K562 (cell line): ENCODE results near the gene FXN. TPM values are rescaled to one million over a fixed set of nuclear protein-coding genes. Genes with fewer than 3 reads are reported as not detected.
"Not testable (repeated sequence)": the region's sequence is repeated elsewhere in the genome, so short reads cannot be mapped to it uniquely, and the experiment has no call there.

Experiments used
- ATAC-seq: fragments of 200-7000 bp; cut with Tn5 transposase; 3 replicates; pipeline ENCODE4 v1.9.1; 2020; ENCODE audit warnings: moderate library complexity
- BruUV-seq: library from RNA; stranded (reverse); fragments of 400-500 nt; replicated peaks from 2 replicates; lab custom pipeline; 2021; lab: Mats Ljungman, UMichigan
- CTCF ChIA-PET: fragments of 300-600 bp; formaldehyde crosslinking; extraction: SDS; loops from one replicate; lab custom pipeline; 2021; ENCODE audit warnings: low intra/inter-chr PET ratio; lab: Yijun Ruan, JAX
- POLR2A ChIA-PET: fragments of 300-600, 350-650 bp; sonication (Branson Sonifier 250); formaldehyde crosslinking; extraction: SDS; loops from one replicate; lab custom pipeline; 2021; ENCODE audit warnings: antibody characterized with exemption, inconsistent platforms; lab: Yijun Ruan, JAX
- DNase-seq, 4 experiments: peaks; one replicate each; pipeline versions ENCODE4 v3.0.0 to v3.0.0-alpha.2; 2011 to 2018; ENCODE audit warnings: low spot score in 3 of 4, mixed read lengths in 3 of 4; ENCODE audit errors: extremely low read depth in 1 of 4
- FAIRE-seq: peaks from 2 replicates; lab custom pipeline; 2011; peaks lifted over from hg19 to GRCh38; lab: Jason Lieb, UNC
- H2AFZ ChIP-seq: 2 replicates; pipeline ENCODE4 v1.6.0; 2011; ENCODE audit warnings: low read depth, low read length, control low read depth, inconsistent platforms
- H3K27ac ChIP-seq: fragments of 200-600 bp; 3 replicates; pipeline ENCODE4 v1.8.0; 2011; ENCODE audit warnings: low read depth, mild to moderate bottlenecking, control low read depth, inconsistent platforms, low read length, moderate library complexity, mixed read lengths; ENCODE audit errors: extremely low read depth
- H3K27me3 ChIP-seq, 2 experiments: fragments of 300-600 bp in 1 of 2; 2 replicates in 1 of 2; 3 replicates in 1 of 2; pipeline versions ENCODE4 v1.6.0 to v1.8.0; 2011; ENCODE audit warnings: inconsistent platforms in 2 of 2, low read length in 2 of 2, mild to moderate bottlenecking in 1 of 2, mixed read lengths in 1 of 2, moderate library complexity in 1 of 2; ENCODE audit not compliant: control insufficient read depth in 2 of 2, insufficient read depth in 2 of 2
- H3K36me3 ChIP-seq: fragments of 300-600 bp; 3 replicates; pipeline ENCODE4 v1.8.0; 2011; ENCODE audit warnings: mild to moderate bottlenecking, low read length, inconsistent platforms; ENCODE audit not compliant: control insufficient read depth, insufficient read depth
- H3K4me1 ChIP-seq, 2 experiments: fragments of 200-600 bp in 1 of 2; replicated peaks in 1 of 2; 2 replicates in 1 of 2; 3 replicates in 1 of 2; pipeline versions ENCODE4 v1.5.1 to v1.8.0; 2011; ENCODE audit warnings: inconsistent platforms in 2 of 2, low read length in 2 of 2, mild to moderate bottlenecking in 1 of 2, mixed read lengths in 1 of 2, moderate library complexity in 1 of 2; ENCODE audit not compliant: control insufficient read depth in 2 of 2, insufficient read depth in 2 of 2
- H3K4me2 ChIP-seq: 2 replicates; pipeline ENCODE4 v1.6.1; 2011; ENCODE audit warnings: low read length, control low read depth, inconsistent platforms, mixed read lengths; ENCODE audit not compliant: insufficient read depth
- H3K4me3 ChIP-seq: fragments of 200-600 bp; sonication (generic), shearing (Covaris generic); 2 replicates; pipeline ENCODE4 v1.5.1; 2016; ENCODE audit warnings: control low read depth, inconsistent platforms
- H3K79me2 ChIP-seq: fragments of 200-600 bp; 3 replicates; pipeline ENCODE4 v1.8.0; 2011; ENCODE audit warnings: low read length, inconsistent platforms; ENCODE audit not compliant: control insufficient read depth, insufficient read depth
- H3K9ac ChIP-seq, 2 experiments: 2 replicates each; pipeline versions ENCODE4 v1.6.0 to v1.6.1; 2011; ENCODE audit warnings: low read depth in 2 of 2, low read length in 2 of 2, control low read depth in 1 of 2, inconsistent platforms in 1 of 2, mild to moderate bottlenecking in 1 of 2, mixed read lengths in 1 of 2; ENCODE audit not compliant: insufficient read depth in 1 of 2
- H3K9me1 ChIP-seq: one replicate; pipeline ENCODE4 v1.6.0; 2011; ENCODE audit warnings: inconsistent platforms, mild to moderate bottlenecking, low read length, moderate library complexity; ENCODE audit not compliant: control insufficient read depth, insufficient read depth
- H3K9me3 ChIP-seq: replicated peaks from 2 replicates; pipeline ENCODE4 v1.5.1; 2011; ENCODE audit warnings: low read depth, low read length, inconsistent platforms; ENCODE audit not compliant: control insufficient read depth, insufficient read depth
- H4K20me1 ChIP-seq: replicated peaks from 2 replicates; pipeline ENCODE4 v1.6.1; 2011; ENCODE audit warnings: low read length, inconsistent platforms, mixed read lengths; ENCODE audit not compliant: control insufficient read depth, insufficient read depth
- ARHGAP35 ChIP-seq: fragments of 450-650 bp; IDR thresholded peaks from 2 replicates; pipeline ENCODE4 v1.6.1; 2018; ENCODE audit not compliant: partially characterized antibody
- ASH1L ChIP-seq: fragments of 450-650 bp; IDR thresholded peaks from 2 replicates; pipeline ENCODE4 v1.6.1; 2018; ENCODE audit warnings: borderline replicate concordance, mild to moderate bottlenecking, low read depth; ENCODE audit not compliant: partially characterized antibody
- ATF2 ChIP-seq: sonication (generic); formaldehyde crosslinking; IDR thresholded peaks from 2 replicates; pipeline ENCODE4 v1.8.1; 2022; ENCODE audit warnings: missing genetic modification reagents
- NKRF ChIP-seq: fragments of 450-650 bp; IDR thresholded peaks from 2 replicates; pipeline ENCODE4 v1.6.1; 2016; ENCODE audit warnings: borderline replicate concordance
- RBM15 ChIP-seq: fragments of 200-400 bp; formaldehyde crosslinking; IDR thresholded peaks from 2 replicates; pipeline ENCODE4 v1.6.1; 2018; ENCODE audit warnings: mild to moderate bottlenecking, low read length, moderate library complexity; ENCODE audit not compliant: insufficient read depth
- SP1 ChIP-seq: sonication (generic); formaldehyde crosslinking; IDR thresholded peaks from 2 replicates; pipeline ENCODE4 v1.8.1; 2022; ENCODE audit warnings: mild to moderate bottlenecking, missing genetic modification reagents
- TSC22D4 ChIP-seq: fragments of 450-650 bp; IDR thresholded peaks from 2 replicates; pipeline ENCODE4 v1.6.1; 2016; ENCODE audit warnings: missing genetic modification characterization, missing biosample characterization, control low read depth
- WGBS: fragments of 100-300 bp; shearing (Covaris generic); methylation state at CpG from one replicate; pipeline ENCODE4 v1.1.6; 2016; ENCODE audit warnings: low coverage, mixed read lengths; ENCODE audit not compliant: insufficient coverage; ENCODE audit errors: missing lambda C conversion rate; 5-methylcytosine and 5-hydroxymethylcytosine counted together
- in situ Hi-C: fragments of 300-500 bp; cut with MboI; formaldehyde crosslinking; loops from 4 replicates; pipeline ENCODE4 v1.15.0; 2018; ENCODE audit warnings: inconsistent platforms, mixed read lengths
- intact Hi-C: fragments of 100-400 bp; cut with micrococcal nuclease; formaldehyde crosslinking; loops from 2 replicates; pipeline ENCODE4 v1.14.2; 2022
- polyA plus RNA-seq, 8 experiments: library from polyadenylated mRNA; depleted of rRNA in 4 of 8; stranded (reverse) in 5 of 8; unstranded in 3 of 8; fragments of >200 nt; fragmentation: Nextera tagmentation in 2 of 8; fragmentation: Illumina TruSeq in 1 of 8; extraction: Ambion mirVana in 2 of 8; extraction: Trizol in 1 of 8; gene quantifications; 2 replicates each; pipeline versions ENCODE4 v1.2.1 to v1.2.3, GENCODE V29; 2011 to 2014; ENCODE audit warnings: inconsistent platforms in 1 of 8, missing spikeins in 1 of 8
- total RNA-seq, 7 experiments: library from RNA; depleted of rRNA in 6 of 7; stranded (reverse); fragments of >200 nt in 6 of 7; fragmentation: Illumina TruSeq in 2 of 7; extraction: Trizol in 2 of 7; gene quantifications; 2 replicates each; pipeline versions ENCODE4 v1.2.1 to v1.2.3, GENCODE V29; 2011 to 2021; ENCODE audit warnings: low replicate concordance in 1 of 7
- TF ChIP-seq, protein P1 (sequence below): sonication (generic); formaldehyde crosslinking; IDR thresholded peaks from 2 replicates; pipeline ENCODE4 v1.4.0; 2020; ENCODE audit warnings: mild to moderate bottlenecking, missing genetic modification reagents

FXN gene
- total and polyA plus RNA-seq, 9 of the 15 experiments (the other 6 are each of a cell fraction or from before 2014, with no cell fraction given) = 7.6 to 51.5 (median 30.3) TPM

DNA sequence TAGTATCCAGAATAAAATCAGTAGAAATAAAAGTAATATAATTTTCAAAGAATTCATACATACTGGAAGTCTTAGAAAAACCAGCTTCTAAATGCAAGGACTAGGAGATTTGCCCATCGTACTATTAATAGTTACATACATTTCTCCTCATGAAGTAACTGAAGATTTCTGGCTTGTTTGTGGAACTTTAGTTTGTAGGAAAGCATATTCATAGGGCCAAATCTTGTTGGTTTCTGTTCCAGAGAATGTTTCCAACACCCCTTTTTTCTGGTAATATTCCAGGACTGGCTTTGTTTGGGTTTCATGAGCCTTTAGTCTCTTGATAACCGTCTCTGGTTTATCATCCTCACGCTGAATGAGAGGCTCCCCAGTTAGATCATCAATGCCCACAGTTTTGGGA lies 72.2 kb downstream of the FXN start (continued):
- no peak for TF ChIP-seq SP1 (CRISPR knock-in tag)

DNA sequence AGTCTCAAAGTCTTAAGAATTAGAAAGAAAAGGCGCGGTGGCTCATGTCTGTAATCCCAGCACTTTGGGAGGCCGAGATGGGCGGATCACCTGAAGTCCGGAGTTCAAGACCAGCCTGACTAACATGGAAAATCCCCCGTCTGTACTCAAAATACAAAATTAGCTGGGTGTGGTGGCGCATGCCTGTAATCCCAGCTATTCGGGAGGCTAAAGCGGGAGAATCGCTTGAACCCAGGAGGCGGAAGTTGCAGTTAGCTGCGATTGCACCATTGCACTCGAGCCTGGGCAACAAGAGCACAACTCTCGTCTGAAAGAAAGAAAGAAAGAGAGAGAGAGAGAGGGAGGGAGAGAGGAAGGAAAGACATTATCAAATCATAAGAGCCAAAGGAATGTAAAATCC lies 73.2 kb downstream of the FXN start:
- BruUV-seq, H4K20me1 ChIP-seq, intact Hi-C loops, H3K27me3 ChIP-seq, H3K27ac ChIP-seq, H3K9ac ChIP-seq, H3K36me3 ChIP-seq, H3K4me1 ChIP-seq, ATAC-seq, H2AFZ ChIP-seq, H3K9me1 ChIP-seq, H3K4me3 ChIP-seq, DNase-seq, H3K9me3 ChIP-seq, H3K79me2 ChIP-seq, CTCF ChIA-PET, H3K4me2 ChIP-seq, in situ Hi-C loops, FAIRE-seq: not testable (repeated sequence)
- POLR2A ChIA-PET = interaction anchor here (0.6 kb wide), 1 partner anchor 70 kb away, joined by 3 read pairs; no protein-coding TSS in a partner anchor
- WGBS = 75% methylated on average over 8 of the region's 14 CpGs

DNA sequence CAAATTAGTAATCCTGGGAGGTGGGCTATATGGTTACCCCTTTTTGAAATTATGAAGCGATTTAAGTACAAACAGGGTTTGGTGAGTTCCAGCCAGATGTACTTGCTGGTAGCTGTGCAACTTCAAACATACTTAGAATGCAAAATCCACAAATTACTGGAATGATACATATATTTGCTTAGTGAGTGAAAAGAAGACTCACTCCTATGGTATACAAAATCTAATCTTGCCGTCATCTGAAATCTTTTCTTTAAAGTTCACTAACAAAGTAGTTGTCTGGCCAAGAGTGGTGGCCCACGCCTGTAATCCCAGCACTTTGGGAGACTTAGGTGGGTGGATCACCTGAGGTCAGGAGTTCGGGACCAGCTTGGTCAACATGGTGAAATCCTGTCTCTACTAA lies 73.6 kb downstream of the FXN start:
- no peak for FAIRE-seq
- intact Hi-C loops = no loop called here

More for the DNA sequence above, 73.6 kb downstream of the FXN start:
- H3K9ac ChIP-seq = no peak overlapping the region
- ATAC-seq = no peak
- no peak for TF ChIP-seq NKRF
- TF ChIP-seq TSC22D4 (tag) = no peak
- TF ChIP-seq ATF2 (CRISPR knock-in tag) = no peak
- TF ChIP-seq ARHGAP35 = no peak
- TF ChIP-seq RBM15 = no peak
- no peak for TF ChIP-seq ASH1L
- TF ChIP-seq, protein P1, sequence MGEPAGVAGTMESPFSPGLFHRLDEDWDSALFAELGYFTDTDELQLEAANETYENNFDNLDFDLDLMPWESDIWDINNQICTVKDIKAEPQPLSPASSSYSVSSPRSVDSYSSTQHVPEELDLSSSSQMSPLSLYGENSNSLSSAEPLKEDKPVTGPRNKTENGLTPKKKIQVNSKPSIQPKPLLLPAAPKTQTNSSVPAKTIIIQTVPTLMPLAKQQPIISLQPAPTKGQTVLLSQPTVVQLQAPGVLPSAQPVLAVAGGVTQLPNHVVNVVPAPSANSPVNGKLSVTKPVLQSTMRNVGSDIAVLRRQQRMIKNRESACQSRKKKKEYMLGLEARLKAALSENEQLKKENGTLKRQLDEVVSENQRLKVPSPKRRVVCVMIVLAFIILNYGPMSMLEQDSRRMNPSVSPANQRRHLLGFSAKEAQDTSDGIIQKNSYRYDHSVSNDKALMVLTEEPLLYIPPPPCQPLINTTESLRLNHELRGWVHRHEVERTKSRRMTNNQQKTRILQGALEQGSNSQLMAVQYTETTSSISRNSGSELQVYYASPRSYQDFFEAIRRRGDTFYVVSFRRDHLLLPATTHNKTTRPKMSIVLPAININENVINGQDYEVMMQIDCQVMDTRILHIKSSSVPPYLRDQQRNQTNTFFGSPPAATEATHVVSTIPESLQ (CRISPR knock-in tag) = no peak
- TF ChIP-seq, all 486 proteins: peak for 0
- no peaks in the 10 kb centered on the region for H3K4me1 ChIP-seq
- H4K20me1 ChIP-seq = no peaks in the 10 kb centered on the region
- ChIA-PET POLR2A (no interaction called here), CTCF (no interaction called here)
- in situ Hi-C loops = no loop called here
- H3K9me1 ChIP-seq = no peaks in the 10 kb centered on the region
- BruUV-seq = no TSS peak
- H2AFZ ChIP-seq = no peak overlapping the region
- H3K27me3 ChIP-seq = no peaks in the 10 kb centered on the region
- no peaks in the 10 kb centered on the region for H3K9me3 ChIP-seq
- H3K36me3 ChIP-seq = no peaks in the 10 kb centered on the region
- no peaks in the 10 kb centered on the region for H3K79me2 ChIP-seq
- DNase-seq = no peak
- H3K27ac ChIP-seq = no peak overlapping the region
- 50% methylated on average over 4 of the region's 4 CpGs for WGBS
- H3K4me3 ChIP-seq = no peak overlapping the region
- H3K4me2 ChIP-seq = no peak overlapping the region
